GM12864 (cell line): ENCODE results near the gene FFAR2.
A peak's percentile ranks its signal among the peaks of the same experiment; 100 is the strongest.
"Not testable (repeated sequence)": the region's sequence is repeated elsewhere in the genome, so short reads cannot be mapped to it uniquely, and the experiment has no call there.

Experiments
- DNase-seq: peaks from one replicate; pipeline ENCODE4 v3.0.0-alpha.2; 2011; ENCODE audit warnings: low read depth
- H3K4me3 ChIP-seq: 2 replicates; pipeline ENCODE4 v1.5.1; 2011; ENCODE audit warnings: mild to moderate bottlenecking, low read depth, low read length, control low read depth
- TF ChIP-seq, protein P1 (sequence below): IDR thresholded peaks from 2 replicates; pipeline ENCODE4 v1.5.1; 2011; ENCODE audit warnings: low read depth, mild to moderate bottlenecking, moderate library complexity, low read length, control low read depth, inconsistent platforms; ENCODE audit errors: missing control alignments

FFAR2 gene

GRCh38 chr19:35462476-35462953, 14.5 kb downstream of the FFAR2 start:
- TF ChIP-seq, protein P1, sequence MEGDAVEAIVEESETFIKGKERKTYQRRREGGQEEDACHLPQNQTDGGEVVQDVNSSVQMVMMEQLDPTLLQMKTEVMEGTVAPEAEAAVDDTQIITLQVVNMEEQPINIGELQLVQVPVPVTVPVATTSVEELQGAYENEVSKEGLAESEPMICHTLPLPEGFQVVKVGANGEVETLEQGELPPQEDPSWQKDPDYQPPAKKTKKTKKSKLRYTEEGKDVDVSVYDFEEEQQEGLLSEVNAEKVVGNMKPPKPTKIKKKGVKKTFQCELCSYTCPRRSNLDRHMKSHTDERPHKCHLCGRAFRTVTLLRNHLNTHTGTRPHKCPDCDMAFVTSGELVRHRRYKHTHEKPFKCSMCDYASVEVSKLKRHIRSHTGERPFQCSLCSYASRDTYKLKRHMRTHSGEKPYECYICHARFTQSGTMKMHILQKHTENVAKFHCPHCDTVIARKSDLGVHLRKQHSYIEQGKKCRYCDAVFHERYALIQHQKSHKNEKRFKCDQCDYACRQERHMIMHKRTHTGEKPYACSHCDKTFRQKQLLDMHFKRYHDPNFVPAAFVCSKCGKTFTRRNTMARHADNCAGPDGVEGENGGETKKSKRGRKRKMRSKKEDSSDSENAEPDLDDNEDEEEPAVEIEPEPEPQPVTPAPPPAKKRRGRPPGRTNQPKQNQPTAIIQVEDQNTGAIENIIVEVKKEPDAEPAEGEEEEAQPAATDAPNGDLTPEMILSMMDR, result no peak
- no peak overlapping the region for H3K4me3 ChIP-seq
- DNase-seq, result peak; percentile 87

DNA sequence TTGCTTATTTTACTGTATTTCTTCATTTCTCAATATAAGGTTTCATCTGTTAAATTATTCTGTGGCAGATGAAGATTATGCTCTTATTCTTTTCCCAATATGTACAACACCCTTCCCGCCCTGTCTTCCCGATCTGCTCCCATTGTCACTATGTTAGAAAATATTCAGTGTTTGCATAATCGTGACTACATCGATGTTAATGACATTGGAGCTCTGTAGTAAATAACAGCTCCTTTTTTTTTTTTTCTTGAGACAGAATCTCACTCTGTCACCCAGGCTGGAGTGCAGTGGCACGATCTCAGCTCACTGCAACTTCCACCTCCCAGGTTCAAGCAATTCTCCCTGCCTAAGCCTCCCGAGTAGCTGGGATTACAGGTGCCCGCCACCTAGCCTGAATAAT, 14.9 kb downstream of the FFAR2 start:
- not testable (repeated sequence) for DNase-seq, H3K4me3 ChIP-seq

DNA sequence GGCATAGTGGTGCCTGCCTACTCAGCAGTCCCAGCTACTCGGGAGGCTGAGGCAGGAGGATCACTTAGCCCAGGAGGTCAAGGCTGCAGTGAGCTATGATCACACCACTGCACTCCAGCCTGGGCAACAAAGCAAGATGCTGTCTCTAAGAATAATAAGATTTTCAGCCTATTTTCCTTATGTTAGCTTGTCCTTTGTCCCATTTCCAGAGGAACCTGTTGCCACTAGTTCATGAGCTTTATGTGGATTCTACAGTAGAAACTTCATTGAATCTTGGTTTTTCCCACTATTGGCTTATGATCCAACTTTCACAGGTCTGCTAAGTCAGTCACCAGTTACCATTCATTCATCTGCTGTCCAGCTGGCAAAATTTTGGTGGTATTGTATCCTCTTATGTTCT, 18.2 kb downstream of the FFAR2 start:
- H3K4me3 ChIP-seq, result no peak overlapping the region
- no peak for DNase-seq
- TF ChIP-seq, protein P1, result no peak

DNA sequence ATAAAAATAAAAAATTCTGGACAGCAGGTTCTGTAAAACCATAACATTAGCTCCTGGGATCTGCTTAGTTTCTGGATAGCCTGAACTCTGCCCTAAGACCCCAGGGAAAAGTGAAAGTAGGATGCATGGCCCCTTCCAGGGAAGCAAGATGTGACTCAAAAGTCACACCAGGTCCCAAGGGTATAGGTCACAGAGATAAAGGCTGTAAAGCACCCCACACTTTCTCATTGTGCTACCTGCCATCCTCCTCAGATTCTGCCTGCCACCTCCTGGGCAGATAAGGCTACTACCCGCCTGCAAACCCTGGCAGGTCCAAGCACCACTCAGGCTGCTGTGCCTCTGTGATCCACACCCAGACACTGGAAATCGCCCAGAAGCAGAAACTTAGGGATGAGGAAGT, 20.6 kb downstream of the FFAR2 start:
- DNase-seq, result peak; percentile 68
- H3K4me3 ChIP-seq, result no peak overlapping the region
- TF ChIP-seq, protein P1, result peak; percentile 92

GRCh38 chr19:35470128-35470527, 22.1 kb downstream of the FFAR2 start:
- TF ChIP-seq, protein P1, result no peak
- H3K4me3 ChIP-seq, result no peak overlapping the region
- no peak for DNase-seq

DNA sequence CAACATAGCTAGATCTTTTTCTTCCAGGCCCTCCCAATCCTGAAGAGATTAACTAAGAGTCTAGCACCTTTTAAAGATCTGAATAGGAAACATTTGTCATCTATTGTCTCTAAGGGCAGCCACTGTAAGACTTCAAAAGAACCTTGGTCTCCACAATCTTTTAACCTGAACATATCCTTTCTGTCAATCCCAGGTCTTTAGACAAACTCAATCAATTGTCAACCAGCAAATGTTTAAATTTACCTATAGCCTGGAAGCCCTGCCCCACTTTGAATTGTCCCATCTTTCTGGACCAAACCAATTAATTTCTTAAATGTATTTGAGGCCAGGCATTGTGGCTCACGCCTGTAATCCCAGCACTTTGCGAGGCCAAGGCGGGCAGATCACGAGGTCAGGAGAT, 23.0 kb downstream of the FFAR2 start:
- not testable (repeated sequence) for H3K4me3 ChIP-seq, DNase-seq

DNA sequence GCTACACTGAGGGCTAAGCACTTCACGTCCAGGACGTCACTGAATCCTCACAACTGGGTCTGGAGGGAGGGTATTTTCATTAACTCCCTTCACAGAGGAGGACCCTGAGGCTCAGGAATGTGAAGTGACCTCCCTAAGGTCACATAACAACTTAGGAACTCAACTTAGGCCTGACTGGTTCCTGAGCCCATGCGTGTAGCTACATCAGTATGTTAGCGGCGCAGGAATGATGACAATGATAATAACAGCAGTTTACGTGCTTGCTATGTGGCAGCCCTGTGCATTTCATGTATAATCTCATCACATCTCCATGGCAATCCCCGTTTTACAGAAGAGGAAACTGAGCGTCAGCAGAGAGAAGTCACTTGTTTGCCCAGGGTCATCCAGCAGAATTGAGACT, 23.9 kb downstream of the FFAR2 start:
- no peak for DNase-seq
- no peak overlapping the region for H3K4me3 ChIP-seq
- TF ChIP-seq, protein P1, result no peak

DNA sequence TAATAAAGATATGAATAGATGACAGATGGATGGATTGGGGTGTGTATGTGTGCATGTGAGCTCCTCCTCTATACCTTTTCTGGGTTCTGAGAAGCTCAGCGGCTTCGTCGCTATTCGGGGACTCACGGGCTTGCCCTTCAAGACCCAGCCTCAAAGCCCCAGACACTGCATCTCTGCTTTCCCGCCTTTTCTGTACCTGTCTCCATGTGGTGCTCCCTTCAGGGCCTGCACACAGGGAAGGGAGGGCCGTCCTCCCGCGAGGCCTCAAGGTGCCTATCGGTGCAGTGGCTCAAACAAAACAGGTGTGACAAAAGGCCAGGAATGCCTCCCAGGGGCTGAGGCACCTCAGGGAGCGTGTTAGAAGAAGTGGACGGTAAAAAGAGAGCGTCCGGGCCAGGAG, 26.0 kb downstream of the FFAR2 start:
- TF ChIP-seq, protein P1, result no peak
- H3K4me3 ChIP-seq, result no peak overlapping the region
- no peak for DNase-seq

DNA sequence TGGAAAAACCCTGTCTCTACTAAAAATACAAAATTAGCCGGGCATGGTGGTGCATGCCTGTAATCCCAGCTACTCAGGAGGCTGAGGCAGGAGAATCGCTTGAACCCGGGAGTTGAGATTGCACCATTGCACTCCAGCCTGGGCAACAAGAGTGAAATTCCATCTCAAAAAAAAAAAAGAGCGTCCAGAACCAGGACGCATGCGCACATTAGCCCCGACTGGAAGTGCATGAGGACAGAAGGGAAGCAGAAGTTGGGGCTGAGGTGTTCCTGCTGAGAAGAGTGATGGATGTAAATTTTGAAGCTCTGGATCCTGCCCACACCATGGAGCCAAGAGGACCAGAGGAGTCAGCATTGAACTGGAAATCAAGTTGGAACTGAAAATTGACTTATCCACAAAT, 26.5 kb downstream of the FFAR2 start:
- not testable (repeated sequence) for H3K4me3 ChIP-seq, DNase-seq
